Glutamatergic neuron (in vitro differentiated cells): ENCODE data around the gene AK9. TPM values are rescaled to one million over a fixed set of nuclear protein-coding genes. Genes with fewer than 3 reads are reported as not detected.

Source experiments
- DNase-seq: peaks from one replicate; pipeline ENCODE4 v3.0.0; 2022
- H3K27ac Mint-ChIP-seq: one replicate; pipeline ENCODE4 v1.8.0; 2020; ENCODE audit warnings: mild to moderate bottlenecking, mixed read lengths, inconsistent platforms; ENCODE audit not compliant: unreplicated experiment
- H3K27me3 Mint-ChIP-seq: one replicate; pipeline ENCODE4 v1.8.0; 2020; ENCODE audit warnings: mild to moderate bottlenecking, moderate library complexity, mixed read lengths, inconsistent platforms; ENCODE audit not compliant: unreplicated experiment
- H3K36me3 Mint-ChIP-seq: one replicate; pipeline ENCODE4 v1.8.0; 2020; ENCODE audit warnings: mild to moderate bottlenecking, mixed read lengths, inconsistent platforms; ENCODE audit not compliant: unreplicated experiment
- H3K4me1 Mint-ChIP-seq: one replicate; pipeline ENCODE4 v1.8.0; 2020; ENCODE audit warnings: mild to moderate bottlenecking, low read depth, mixed read lengths, inconsistent platforms; ENCODE audit not compliant: unreplicated experiment
- H3K4me3 Mint-ChIP-seq: one replicate; pipeline ENCODE4 v1.8.0; 2020; ENCODE audit warnings: mild to moderate bottlenecking, mixed read lengths, inconsistent platforms; ENCODE audit not compliant: unreplicated experiment
- H3K9me3 Mint-ChIP-seq: one replicate; pipeline ENCODE4 v1.8.0; 2020; ENCODE audit warnings: mild to moderate bottlenecking, moderate library complexity, mixed read lengths, inconsistent platforms; ENCODE audit not compliant: unreplicated experiment
- total RNA-seq: library from RNA; stranded (reverse); fragmentation: NEBNext Ultra II Directional; extraction: Animal tissue kit (Norgen Biotek cat#: 25700); gene quantifications from one replicate; pipeline ENCODE4 v1.2.1, GENCODE V29; 2021; ENCODE audit not compliant: unreplicated experiment
- TF ChIP-seq, protein P1 (sequence below): fragments of 200-600 bp; sonication (generic); IDR thresholded peaks from one replicate; pipeline ENCODE4 v1.5.0; 2021; ENCODE audit not compliant: partially characterized antibody, unreplicated experiment

AK9 gene
- total RNA-seq, 1 donor from 2014 or later = 8.1 TPM

DNA sequence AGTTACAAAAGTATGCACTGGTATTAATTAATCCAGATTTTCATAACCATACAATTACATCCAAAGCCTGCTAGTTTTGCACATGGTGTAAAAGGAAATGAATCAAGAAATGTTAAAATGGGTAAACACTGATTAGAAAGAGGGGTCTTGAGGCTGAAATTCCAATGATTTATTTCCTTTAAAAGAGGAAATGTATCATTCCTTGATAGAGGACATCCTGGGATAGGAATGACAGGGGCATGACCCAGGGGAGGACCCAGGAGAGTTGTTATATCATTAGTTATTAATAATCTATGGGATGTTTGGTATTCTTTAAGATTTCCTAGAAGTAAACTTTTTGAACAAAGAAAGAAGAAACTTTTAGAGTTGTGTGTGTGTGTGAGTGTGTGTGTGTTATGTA, 18.2 kb downstream of the AK9 start:
- H3K4me3 Mint-ChIP-seq = no peak overlapping the region
- no peaks in the 10 kb centered on the region for H3K36me3 Mint-ChIP-seq
- no peak overlapping the region for H3K27ac Mint-ChIP-seq

DNA sequence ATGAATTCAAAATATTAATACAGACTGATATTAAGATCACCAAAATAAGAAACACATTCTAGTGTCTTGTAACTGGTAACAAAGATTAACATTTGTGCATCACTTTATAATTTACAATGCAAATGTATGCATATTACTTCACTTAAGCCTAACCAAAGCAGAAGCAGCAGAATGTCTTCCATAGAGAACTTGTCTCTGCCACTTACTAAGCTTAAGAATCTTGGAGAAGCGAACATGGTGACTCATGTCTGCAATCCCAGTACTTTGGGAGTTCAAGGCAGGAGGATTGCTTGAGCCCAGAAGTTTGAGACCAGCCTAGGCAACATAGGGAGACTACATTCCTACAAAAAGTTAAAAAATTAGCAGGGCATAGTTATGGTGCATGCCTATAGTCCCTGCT, 18.8 kb downstream of the AK9 start:
- Mint-ChIP-seq H3K9me3 (peaks cover 2% of the 10 kb centered on the region), H3K4me1 (no peaks in the 10 kb centered on the region), H3K27ac (no peak overlapping the region), H3K4me3 (no peak overlapping the region), H3K27me3 (no peaks in the 10 kb centered on the region), H3K36me3 (no peaks in the 10 kb centered on the region)
- TF ChIP-seq, protein P1, sequence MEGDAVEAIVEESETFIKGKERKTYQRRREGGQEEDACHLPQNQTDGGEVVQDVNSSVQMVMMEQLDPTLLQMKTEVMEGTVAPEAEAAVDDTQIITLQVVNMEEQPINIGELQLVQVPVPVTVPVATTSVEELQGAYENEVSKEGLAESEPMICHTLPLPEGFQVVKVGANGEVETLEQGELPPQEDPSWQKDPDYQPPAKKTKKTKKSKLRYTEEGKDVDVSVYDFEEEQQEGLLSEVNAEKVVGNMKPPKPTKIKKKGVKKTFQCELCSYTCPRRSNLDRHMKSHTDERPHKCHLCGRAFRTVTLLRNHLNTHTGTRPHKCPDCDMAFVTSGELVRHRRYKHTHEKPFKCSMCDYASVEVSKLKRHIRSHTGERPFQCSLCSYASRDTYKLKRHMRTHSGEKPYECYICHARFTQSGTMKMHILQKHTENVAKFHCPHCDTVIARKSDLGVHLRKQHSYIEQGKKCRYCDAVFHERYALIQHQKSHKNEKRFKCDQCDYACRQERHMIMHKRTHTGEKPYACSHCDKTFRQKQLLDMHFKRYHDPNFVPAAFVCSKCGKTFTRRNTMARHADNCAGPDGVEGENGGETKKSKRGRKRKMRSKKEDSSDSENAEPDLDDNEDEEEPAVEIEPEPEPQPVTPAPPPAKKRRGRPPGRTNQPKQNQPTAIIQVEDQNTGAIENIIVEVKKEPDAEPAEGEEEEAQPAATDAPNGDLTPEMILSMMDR = no peak
- no peak for DNase-seq

More for the DNA sequence above, 18.2 kb downstream of the AK9 start:
- TF ChIP-seq, protein P1 = no peak
- Mint-ChIP-seq H3K27me3 (no peaks in the 10 kb centered on the region), H3K9me3 (peaks cover 2% of the 10 kb centered on the region), H3K4me1 (no peaks in the 10 kb centered on the region)
- DNase-seq = no peak

DNA sequence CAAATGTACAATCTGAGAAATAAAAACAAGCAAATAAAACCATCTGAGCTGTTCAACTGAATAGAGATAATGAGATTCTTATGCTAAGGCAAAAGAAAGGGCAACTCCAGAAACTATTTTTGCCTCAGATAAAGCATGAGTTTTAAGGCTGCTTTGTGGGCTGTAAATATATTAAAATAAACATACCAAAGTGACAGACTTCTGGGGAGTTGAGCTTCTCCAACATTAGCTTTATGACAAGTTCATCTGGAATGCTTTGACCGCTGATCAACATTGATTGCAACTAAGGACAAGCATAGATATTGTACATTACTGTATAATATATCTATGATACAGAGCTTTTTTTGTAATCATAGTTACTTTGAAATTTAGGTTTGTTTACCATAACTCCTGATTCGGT, 19.3 kb downstream of the AK9 start:
- H3K9me3 Mint-ChIP-seq = peaks cover 2% of the 10 kb centered on the region
- TF ChIP-seq, protein P1 = no peak
- no peak for DNase-seq
- no peaks in the 10 kb centered on the region for H3K36me3 Mint-ChIP-seq
- no peak overlapping the region for H3K27ac Mint-ChIP-seq
- H3K4me1 Mint-ChIP-seq = no peaks in the 10 kb centered on the region
- H3K4me3 Mint-ChIP-seq = no peak overlapping the region
- H3K27me3 Mint-ChIP-seq = no peaks in the 10 kb centered on the region

DNA sequence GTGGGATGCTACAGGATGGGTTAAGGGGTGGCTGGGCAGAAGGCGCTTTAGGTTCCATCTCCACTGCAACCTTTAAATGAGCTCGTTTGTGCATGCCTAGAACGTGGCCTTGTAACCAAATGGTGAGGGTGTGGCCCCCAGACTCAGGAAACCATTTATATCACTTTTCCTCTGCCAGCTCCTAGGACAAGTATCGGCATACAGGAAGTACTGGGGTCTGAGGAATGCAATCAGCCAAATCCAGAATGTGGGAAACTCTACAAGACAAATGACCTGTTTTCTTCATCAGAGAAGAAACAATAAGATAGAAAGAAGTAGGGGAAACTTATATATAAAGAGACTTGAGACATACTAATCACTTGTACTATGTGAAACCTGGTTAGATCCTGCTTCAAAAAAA, 21.2 kb downstream of the AK9 start:
- TF ChIP-seq, protein P1 = no peak
- no peak for DNase-seq
- H3K4me3 Mint-ChIP-seq = no peak overlapping the region
- H3K4me1 Mint-ChIP-seq = no peaks in the 10 kb centered on the region
- H3K9me3 Mint-ChIP-seq = peaks cover 2% of the 10 kb centered on the region
- H3K27ac Mint-ChIP-seq = no peak overlapping the region
- H3K27me3 Mint-ChIP-seq = no peaks in the 10 kb centered on the region
- H3K36me3 Mint-ChIP-seq = no peaks in the 10 kb centered on the region

DNA sequence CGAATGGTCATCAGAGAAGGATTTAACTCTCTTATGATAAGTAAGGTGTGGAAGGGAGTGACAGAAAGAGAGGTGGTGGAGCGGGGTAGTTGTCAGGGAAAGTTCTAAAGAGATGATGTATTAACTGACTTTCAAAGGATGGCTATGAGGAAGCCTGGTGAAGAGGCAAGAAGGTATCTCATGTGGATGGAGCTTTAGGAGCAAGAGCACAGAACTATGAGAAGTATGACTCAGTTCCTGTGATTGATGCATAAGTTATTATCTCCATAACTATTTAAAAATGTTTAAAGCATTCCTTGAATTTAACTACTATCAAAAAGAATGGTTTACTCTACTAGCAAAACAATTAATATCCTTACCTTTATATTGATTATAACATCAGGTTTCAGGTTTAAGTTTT, 28.8 kb downstream of the AK9 start:
- Mint-ChIP-seq H3K27ac (no peak overlapping the region), H3K4me1 (no peaks in the 10 kb centered on the region), H3K4me3 (no peak overlapping the region), H3K9me3 (no peaks in the 10 kb centered on the region), H3K27me3 (no peaks in the 10 kb centered on the region), H3K36me3 (no peaks in the 10 kb centered on the region)
- no peak for DNase-seq
- TF ChIP-seq, protein P1 = no peak
